GDM1 (cell line): Measurements from ENCODE around the gene CACNA1D.
"Not testable (repeated sequence)": the region's sequence is repeated elsewhere in the genome, so short reads cannot be mapped to it uniquely, and the experiment has no call there.

Experiments used
- DNase-seq: peaks from one replicate; lab custom pipeline; 2025; lab: John Stamatoyannopoulos, UW

The CACNA1D gene

GRCh38 chr3:53493963-53494791 lies at the start of gene CACNA1D:
Gene CACNA1D, plus strand, starts transcription at chr3:53494611. Its CDS starts 556 bp downstream, at chr3:53495167.
- no peak for DNase-seq

GRCh38 chr3:53457068-53457467 lies 37.3 kb upstream of the CACNA1D start:
- DNase-seq = peak; percentile 60

GRCh38 chr3:53460326-53460725 lies 34.1 kb upstream of the CACNA1D start:
- DNase-seq = no peak

DNA sequence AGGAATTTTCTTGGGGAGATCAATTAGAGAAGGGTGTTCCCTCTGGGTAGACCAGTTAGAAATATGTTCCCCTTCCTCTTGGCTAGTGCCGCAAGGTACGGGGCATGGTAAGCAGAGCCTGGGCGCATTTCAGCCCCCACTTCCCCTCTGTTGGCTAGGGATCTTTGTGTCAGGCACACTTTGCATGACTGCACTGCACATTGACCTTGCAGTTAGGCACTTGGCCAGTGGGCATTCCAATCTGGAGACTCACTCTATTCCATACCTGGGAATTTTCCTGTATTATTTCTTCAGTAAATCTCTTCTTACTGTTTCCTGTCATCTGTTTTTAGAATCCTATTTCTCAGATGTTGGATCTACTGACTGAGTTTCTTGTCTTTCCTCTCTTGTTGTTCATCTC lies 30.0 kb upstream of the CACNA1D start:
- DNase-seq = no peak

- DNase-seq = not testable (repeated sequence)
These were observed 24.7 kb upstream of the CACNA1D start for GRCh38 chr3:53469758-53470157.

DNA sequence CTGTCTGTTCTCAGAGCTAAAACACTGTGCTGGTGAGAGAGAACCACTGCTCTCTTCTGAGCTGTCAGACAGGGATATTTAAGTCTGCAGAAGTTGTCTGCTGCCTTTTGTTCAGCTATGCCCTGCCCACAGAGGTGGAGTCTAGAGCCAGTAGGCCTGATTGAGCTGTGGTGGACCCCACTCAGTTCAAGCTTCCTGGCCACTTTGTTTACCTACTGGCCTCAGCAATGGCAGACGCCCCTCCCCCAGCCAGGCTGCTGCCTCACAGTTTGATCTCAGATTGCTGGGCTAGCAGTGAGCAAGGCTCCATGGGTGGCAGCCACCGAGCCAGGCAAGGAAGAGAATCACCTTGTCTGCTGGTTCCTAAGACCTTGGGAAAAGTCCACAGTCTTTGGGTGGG lies 21.0 kb upstream of the CACNA1D start:
- DNase-seq = no peak

GRCh38 chr3:53476372-53476771 lies 18.0 kb upstream of the CACNA1D start:
- not testable (repeated sequence) for DNase-seq

DNA sequence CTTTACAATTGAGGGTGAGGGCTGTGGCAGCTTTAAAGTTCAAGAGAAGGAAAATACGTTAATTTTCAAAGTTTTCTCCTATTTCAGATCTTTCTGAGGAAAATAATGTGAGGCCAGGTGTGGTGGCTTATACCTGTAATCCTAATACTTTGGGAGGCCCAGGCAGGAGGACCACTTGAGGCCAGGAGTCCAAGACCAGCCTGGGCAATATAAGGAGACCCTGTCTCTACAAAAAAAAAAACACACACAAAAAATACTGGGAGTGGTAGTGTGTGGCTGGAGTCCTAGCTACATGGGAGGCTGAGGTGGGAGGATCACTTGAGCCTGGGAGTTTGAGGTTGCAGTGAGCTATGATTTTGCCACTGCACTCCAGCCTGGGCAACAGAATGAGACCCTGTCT lies 16.7 kb upstream of the CACNA1D start:
- not testable (repeated sequence) for DNase-seq

GRCh38 chr3:53478166-53478830 lies 16.1 kb upstream of the CACNA1D start:
- DNase-seq = no peak

GRCh38 chr3:53478921-53479664 lies 15.3 kb upstream of the CACNA1D start:
- DNase-seq = no peak

- DNase-seq = no peak
These were observed 12.2 kb upstream of the CACNA1D start for GRCh38 chr3:53482227-53482626.

GRCh38 chr3:53483821-53484220 lies 10.6 kb upstream of the CACNA1D start:
- DNase-seq = no peak

GRCh38 chr3:53484984-53485383 lies 9.4 kb upstream of the CACNA1D start:
- DNase-seq = no peak

DNA sequence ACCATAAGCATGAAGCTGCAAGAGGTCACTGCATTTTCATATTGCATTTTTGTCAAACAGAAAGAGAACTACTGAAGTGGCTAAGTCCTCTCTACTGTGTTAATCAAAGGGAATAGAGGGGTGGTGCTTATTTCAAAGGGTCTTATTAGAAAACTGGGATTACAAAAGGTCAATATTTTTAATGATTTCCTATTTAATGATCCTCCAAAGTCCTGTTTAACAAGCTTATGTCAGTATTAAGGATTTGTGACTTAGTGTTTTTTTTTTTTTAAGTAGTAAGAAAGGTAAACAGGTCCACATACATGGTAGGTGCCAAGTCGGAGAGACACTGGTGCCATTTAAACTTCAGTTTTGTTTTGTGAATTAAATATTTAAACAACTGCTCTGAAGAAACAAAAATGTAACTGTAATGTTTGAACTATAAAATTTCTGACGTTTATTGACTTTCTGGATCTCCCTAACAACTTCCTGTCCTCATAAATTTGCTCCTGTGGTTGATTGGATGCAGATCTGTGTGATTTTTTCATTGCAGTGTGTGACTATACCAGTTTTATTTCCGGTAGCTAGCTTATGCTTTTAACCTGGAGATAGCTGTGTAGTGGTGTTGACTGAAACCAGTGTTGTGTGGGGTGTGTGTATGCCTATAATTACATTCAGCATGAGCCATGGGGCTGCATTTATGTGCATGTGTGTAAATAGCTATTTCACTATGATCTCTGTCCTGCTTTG lies 8.6 kb upstream of the CACNA1D start:
- no peak for DNase-seq

- no peak for DNase-seq
These were observed 7.3 kb upstream of the CACNA1D start for GRCh38 chr3:53486961-53487654.

- no peak for DNase-seq
These were observed 5.0 kb upstream of the CACNA1D start for GRCh38 chr3:53489386-53489785.

GRCh38 chr3:53489787-53490458 lies 4.5 kb upstream of the CACNA1D start:
- DNase-seq = no peak

DNA sequence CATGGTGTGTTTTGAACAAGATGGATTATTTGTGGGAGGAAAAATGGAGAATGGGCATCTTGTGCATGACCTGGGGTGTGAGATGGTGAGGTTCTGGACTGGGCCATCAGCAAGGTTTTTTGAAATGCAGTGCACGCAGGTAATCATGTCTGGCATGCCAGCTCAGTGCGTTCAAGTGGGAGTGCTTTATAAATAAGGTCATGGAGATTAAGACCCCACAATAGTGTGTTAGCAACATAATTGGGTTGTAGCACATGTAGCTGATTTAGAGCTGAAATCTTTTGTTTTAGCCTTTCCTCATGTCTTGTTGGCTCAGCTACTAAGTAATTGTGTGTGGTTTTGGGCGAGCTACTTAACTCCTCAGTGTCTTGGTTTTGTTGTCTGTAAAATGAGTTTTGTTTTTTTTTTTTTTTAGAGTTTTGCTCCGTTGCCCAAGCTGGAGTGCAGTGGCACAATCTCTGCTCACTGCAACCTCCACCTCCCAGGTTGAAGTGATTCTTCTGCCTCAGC lies 3.9 kb upstream of the CACNA1D start:
- DNase-seq = no peak

- DNase-seq = no peak
These were observed 3.1 kb upstream of the CACNA1D start for GRCh38 chr3:53491276-53491675.

DNA sequence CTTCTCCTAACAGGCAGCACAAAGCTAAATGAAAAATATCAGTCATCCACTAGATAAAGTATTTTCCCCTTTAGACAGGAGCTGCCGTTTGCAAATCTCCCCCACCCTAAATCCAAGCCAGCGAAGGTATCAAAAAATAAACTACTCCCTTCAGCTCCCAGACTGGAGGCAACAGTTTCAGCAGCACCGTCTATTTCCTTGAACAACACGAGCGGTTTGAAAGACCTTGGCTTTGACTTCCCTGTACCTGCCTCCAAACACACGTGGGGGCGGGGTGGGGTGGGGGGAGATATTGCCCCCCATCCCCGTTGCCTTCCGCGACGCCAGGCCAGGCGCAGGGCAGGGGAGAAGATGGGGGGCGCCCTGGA lies 832 bp upstream of the CACNA1D start:
- DNase-seq = no peak

GRCh38 chr3:53495146-53495519 lies 722 bp downstream of the CACNA1D start:
- no peak for DNase-seq
